Colonic mucosa (tissue), 4 donors: ENCODE data around the gene WRAP73. TPM values are rescaled to one million over a fixed set of nuclear protein-coding genes. Genes with fewer than 3 reads are reported as not detected.

ENCODE experiments used
- DNase-seq: peaks from one replicate; pipeline ENCODE4 v3.0.0-alpha.2; 2020
- H3K27ac ChIP-seq: fragments of 200-600 bp; one replicate; pipeline ENCODE4 v1.8.0; 2021
- H3K27me3 ChIP-seq: fragments of 200-600 bp; one replicate; pipeline ENCODE4 v1.8.0; 2021
- H3K36me3 ChIP-seq: fragments of 200-600 bp; one replicate; pipeline ENCODE4 v1.8.0; 2021
- H3K4me1 ChIP-seq: fragments of 200-600 bp; one replicate; pipeline ENCODE4 v1.8.0; 2021; ENCODE audit warnings: mild to moderate bottlenecking
- H3K4me3 ChIP-seq: fragments of 200-600 bp; one replicate; pipeline ENCODE4 v1.8.0; 2021
- H3K9ac ChIP-seq, 2 donors: one replicate each; pipeline ENCODE4 v1.7.0; 2013; ENCODE audit warnings: control low read depth in 2 of 2, low read depth in 2 of 2, low read length in 2 of 2
- H3K9me3 ChIP-seq: fragments of 200-600 bp; one replicate; pipeline ENCODE4 v1.8.0; 2021
- CTCF ChIP-seq: fragments of 200-600 bp; IDR thresholded peaks from one replicate; pipeline ENCODE4 v1.8.0; 2022; ENCODE audit warnings: antibody characterized with exemption, mild to moderate bottlenecking
- intact Hi-C: fragments of 100-400 bp; cut with DNase I; formaldehyde crosslinking; loops from one replicate; pipeline ENCODE4 v1.14.1; 2022
- total RNA-seq, 2 donors: library from RNA; stranded (reverse); fragmentation: NEBNext Ultra II Directional in 1 of 2; extraction: Animal tissue kit (Norgen Biotek cat#: 25700) in 1 of 2; gene quantifications; one replicate each; pipeline ENCODE4 v1.2.1, GENCODE V29; 2021
- donor health status: healthy.
- donor health status: DM: no; HTN: no; CAD: no.
- donor health status: DM: no; HTN: no; CAD: no.

The WRAP73 gene
- total RNA-seq, 2 donors from 2014 or later: 19.9 to 24.2 TPM

DNA sequence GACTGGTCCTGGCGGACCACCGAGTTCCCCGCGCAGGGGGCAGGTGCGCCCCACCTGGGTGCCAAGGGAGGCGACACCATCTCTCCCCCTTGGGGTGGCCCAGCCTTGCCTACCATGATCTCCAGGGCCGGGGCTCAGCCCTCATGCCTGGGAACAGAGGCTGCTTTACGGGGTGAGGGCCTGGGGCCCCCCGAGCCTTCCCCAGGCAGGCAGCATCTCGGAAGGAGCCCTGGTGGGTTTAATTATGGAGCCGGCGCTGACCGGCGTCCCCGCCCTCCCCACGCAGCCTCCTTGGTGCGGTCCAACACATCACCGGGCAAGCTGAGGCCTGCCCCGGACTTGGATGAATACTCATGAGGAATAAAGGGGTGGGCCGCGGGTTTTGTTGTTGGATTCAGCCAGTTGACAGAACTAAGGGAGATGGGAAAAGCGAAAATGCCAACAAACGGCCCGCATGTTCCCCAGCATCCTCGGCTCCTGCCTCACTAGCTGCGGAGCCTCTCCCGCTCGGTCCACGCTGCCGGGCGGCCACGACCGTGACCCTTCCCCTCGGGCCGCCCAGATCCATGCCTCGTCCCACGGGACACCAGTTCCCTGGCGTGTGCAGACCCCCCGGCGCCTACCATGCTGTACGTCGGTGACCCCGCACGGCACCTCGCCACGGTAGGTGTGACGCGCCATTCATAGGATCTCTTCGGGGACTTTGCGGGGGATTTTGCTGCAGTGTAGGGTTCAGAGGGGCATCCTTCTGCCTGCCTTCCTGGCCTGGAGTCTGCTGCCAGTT lies 40.6 kb upstream of the WRAP73 start:
- Histone ChIP-seq H3K9me3 (no peaks in the 10 kb centered on the region), H3K4me1 (no peaks in the 10 kb centered on the region), H3K27ac (no peak overlapping the region), H3K27me3 (no peaks in the 10 kb centered on the region), H3K4me3 (no peak overlapping the region), H3K36me3 (no peaks in the 10 kb centered on the region), H3K9ac (no peak overlapping the region)
- intact Hi-C loops: no loop called here
- no peak for TF ChIP-seq CTCF
- DNase-seq: no peak

GRCh38 chr1:3689138-3689750 lies 39.3 kb upstream of the WRAP73 start:
- Histone ChIP-seq H3K4me1 (no peaks in the 10 kb centered on the region), H3K27me3 (no peaks in the 10 kb centered on the region), H3K4me3 (no peak overlapping the region), H3K27ac (no peak overlapping the region), H3K36me3 (no peaks in the 10 kb centered on the region), H3K9ac (no peak overlapping the region), H3K9me3 (no peaks in the 10 kb centered on the region)
- no peak for TF ChIP-seq CTCF
- intact Hi-C loops: no loop called here
- no peak for DNase-seq

- H3K4me1 ChIP-seq: no peaks in the 10 kb centered on the region
- TF ChIP-seq CTCF: no peak
- no peaks in the 10 kb centered on the region for H3K9me3 ChIP-seq
- H3K9ac ChIP-seq: no peak overlapping the region
- intact Hi-C loops: no loop called here
- no peak for DNase-seq
- no peaks in the 10 kb centered on the region for H3K36me3 ChIP-seq
- H3K27me3 ChIP-seq: no peaks in the 10 kb centered on the region
- H3K4me3 ChIP-seq: no peak overlapping the region
- H3K27ac ChIP-seq: no peak overlapping the region
Measured at GRCh38 chr1:3688356-3689137, 38.6 kb upstream of the WRAP73 start.

DNA sequence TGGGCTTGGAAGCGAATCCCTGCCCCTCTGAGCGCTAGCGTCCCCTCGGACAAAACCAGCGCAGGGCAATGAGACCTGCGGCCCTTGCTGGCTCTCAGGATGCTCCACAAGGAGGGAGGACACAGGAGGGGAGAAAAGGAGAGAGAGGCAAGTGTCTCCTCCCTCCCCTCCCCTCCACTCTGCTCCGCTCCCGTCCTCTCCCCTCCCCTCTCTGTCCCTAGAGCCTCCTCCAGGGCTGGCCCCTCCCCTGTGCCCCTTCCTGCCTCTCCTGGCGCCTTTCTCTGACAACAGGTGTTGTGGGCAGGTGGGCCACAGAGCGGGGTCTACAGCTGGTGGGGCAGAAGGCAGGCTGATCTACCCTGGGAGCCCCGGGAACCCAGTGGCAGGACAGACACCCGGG lies 37.6 kb upstream of the WRAP73 start:
- no peak for DNase-seq
- no peaks in the 10 kb centered on the region for H3K27me3 ChIP-seq
- no peaks in the 10 kb centered on the region for H3K9me3 ChIP-seq
- no peak for TF ChIP-seq CTCF
- H3K36me3 ChIP-seq: no peaks in the 10 kb centered on the region
- no peak overlapping the region for H3K4me3 ChIP-seq
- H3K4me1 ChIP-seq: no peaks in the 10 kb centered on the region
- intact Hi-C loops: no loop called here
- no peak overlapping the region for H3K9ac ChIP-seq
- no peak overlapping the region for H3K27ac ChIP-seq

GRCh38 chr1:3685906-3686305 lies 36.0 kb upstream of the WRAP73 start:
- no peak for TF ChIP-seq CTCF
- H3K27me3 ChIP-seq: no peaks in the 10 kb centered on the region
- H3K9ac ChIP-seq: no peak overlapping the region

More at GRCh38 chr1:3685906-3686305, 36.0 kb upstream of the WRAP73 start:
- DNase-seq: no peak
- Histone ChIP-seq H3K4me3 (no peak overlapping the region), H3K9me3 (no peaks in the 10 kb centered on the region), H3K4me1 (no peaks in the 10 kb centered on the region), H3K27ac (no peak overlapping the region), H3K36me3 (no peaks in the 10 kb centered on the region)
- intact Hi-C loops: no loop called here
